ENCODE results near the gene GFOD2.

The GFOD2 gene

DNA sequence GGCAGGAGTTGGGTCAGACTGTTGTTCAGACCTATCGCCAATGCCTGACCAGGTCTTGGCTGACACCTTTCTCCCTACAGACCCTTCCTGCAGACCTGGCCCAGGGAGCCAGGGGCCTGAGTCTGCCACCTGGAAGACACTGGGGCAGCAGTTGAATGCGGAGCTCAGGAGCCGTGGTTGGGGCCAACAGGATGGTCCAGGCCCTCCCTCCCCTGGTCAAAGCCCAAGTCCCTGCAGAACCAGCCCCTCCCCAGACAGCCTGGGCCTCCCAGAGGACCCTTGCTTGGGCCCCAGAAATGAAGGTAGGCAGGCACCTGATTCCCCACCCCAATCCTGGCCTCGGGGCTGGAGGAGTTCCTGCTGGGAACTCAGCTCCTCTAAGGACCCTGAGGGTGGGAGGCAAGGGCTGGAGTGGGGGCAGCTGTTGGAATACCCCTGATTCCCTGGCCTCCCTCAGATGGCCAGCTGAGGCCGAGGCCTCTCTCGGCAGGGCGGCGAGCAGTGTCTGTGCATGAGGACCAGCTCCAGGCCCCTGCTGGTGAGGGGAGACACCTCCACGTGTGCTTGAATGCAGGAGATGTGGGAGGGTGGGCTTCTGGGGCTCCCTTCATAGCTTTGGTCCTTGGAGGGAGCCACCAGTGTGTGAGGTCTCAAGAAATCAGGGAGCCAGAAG, 62.6 kb downstream of the GFOD2 start:
- DNase-seq, result no peak

DNA sequence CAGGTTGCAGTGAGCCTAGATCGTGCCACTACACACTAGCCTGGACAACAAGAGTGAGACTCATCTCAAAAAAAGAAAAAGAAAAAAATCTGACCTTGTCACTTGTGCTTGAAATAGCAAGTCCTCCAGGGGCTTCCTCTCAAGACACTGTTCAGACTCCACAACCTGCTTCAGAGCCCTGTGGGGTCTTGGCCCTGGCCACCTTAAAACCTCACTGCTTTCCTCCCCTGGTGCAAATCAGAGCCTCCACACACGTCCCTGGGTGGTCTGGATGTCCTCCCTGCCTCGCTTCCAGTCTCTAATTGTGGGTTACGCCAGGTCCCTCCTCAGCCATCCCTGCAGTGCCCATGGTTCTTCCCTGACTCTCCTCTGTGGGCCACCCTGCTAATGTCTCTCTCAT, 63.8 kb downstream of the GFOD2 start:
- DNase-seq, result no peak

DNA sequence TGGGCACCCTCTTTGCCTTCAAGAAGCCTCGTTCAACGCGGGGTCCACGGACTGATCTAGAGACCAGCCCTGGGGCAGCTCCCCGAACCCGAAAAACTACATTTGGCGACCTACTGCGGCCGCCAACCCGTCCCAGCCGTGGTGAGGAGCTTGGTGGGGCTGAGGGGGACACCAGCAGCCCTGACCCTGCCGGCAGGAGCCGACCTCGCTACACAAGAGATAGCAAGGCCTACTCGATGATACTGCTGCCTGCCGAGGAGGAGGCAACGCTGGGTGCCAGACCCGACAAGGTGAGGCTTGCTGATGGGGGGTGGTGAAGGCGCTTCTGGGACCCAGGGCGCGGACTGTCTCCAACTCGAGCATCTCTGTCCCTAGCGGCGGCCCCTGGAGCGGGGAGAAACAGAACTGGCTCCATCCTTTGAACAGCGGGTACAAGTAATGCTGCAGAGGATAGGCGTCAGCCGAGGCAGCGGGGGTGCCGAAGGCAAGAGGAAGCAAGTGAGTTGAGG, 64.7 kb downstream of the GFOD2 start:
- no peak for DNase-seq

DNA sequence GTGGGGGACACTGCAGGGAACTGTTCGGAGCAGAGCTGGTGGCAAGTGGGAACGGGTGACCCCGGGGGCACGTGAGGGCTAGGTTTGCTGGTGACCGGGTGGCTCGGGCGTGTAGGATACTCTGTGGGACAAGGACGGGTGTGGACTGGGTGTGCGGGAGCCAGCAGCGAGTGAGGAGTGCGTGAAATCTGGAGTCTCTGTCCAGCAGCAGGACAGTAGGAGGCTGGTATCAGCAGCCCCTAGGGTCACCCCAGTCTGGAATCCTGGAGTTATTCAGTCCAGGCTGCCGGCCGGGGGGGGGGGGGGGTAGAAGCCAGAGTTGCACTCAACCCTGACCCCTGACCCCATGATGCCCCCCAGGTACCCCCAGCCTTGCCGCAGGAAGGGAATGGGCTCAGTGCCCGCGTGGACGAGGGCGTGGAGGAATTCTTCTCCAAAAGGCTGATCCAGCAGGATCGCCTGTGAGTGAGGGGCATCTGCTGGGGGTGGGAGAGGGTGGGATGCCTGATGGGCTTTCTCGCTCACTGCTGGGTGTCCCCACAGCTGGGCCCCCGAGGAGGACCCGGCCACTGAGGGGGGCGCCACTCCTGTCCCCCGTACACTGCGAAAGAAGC, 65.2 kb downstream of the GFOD2 start:
- DNase-seq, result no peak

DNA sequence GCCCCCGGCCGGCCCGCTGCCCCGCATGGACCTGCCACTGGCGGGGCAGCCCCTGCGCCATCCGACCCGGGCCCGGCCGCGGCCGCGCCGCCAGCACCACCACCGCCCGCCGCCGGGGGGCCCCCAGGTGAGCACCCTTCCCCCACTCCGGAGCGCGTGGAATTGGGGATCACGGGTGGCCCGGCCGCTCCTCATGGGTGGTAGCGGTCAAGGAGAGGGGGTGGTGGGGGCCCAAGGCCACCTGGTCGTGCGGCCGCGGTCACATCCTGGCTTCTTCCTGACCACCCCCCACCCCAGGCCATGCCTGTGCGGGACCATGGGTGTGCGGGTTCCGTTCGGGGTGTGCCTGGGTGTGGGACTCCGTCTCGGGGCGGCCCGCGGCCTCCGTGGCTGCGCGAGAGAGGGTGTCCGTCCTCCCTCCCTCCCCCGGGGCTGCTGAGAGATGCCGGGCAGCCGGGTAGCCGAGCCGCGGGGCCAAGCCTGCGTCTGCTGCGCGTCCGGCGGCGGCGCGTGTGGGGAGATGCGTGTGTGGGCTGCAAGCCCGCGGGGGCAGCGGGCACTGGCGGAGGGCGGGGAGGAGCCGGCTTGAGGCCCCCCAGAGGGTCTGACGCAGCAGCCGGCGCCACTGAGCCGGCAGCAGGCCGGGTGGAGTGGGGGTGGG, 65.9 kb downstream of the GFOD2 start:
- DNase-seq, result no peak

DNA sequence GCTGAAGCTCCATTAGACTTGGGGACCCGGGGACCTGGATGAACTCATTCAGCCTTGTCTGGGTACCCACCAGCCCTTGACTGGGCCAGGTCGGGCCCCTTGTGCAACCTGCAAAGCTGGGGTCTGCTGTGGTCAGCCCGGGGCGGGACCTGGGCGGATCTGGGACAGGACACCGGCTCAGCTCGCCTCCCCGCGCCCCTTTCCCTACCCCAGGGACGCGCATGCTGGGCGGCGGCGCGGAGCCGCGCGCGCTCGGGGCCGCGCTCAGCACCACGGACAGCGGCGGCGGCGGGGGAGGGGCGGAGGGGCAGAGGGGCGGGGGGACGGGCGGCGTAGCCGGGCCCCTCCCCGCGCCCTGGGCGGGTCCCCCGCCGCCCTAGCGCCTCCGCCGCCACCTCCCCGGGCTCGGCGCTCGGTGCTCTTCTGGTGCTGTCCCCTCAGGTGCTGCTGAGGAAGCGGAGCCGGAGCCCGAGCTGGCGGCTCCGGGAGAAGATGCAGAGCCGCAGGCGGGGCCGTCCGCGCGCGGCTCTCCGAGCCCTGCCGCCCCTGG, 66.5 kb downstream of the GFOD2 start:
- no peak for DNase-seq

DNA sequence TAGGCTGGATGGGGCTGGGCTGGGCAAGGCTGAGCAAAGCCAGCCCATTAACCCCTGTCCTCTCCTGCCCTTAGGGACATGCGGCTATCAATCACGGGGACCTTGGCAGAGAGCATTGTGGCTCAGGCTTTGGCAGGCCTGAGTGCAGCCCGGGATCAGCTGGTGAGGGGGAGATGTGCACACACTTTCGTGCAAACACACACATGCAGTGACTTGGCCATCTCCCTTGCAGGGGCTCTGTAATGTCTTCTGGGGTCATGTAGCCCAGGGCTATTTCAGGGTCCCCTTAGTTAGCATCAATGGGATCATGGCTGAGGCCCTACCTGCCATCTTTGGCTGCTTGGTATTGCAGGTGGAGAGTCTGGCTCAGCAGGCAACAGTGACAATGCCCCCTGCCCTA, 67.3 kb downstream of the GFOD2 start:
- DNase-seq, result no peak

DNA sequence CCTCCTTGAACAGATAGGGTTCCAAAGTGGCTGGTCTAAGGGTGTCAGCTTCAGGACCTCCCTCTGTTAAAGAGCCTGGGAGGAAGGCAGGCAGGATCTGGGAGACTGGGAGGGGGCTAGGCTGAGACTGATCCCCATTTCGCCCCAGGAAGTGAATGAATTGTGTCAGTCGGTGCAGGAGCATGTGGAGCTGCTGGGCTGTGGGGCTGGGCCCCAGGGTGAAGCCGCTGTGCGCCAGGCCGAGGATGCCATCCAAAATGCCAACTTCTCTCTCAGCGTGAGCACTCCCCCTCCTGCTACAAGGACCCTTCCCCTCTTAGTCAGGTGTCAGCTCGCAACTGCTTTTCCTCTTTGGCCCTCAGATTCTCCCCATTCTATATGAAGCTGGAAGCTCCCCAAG, 68.1 kb downstream of the GFOD2 start:
- no peak for DNase-seq

DNA sequence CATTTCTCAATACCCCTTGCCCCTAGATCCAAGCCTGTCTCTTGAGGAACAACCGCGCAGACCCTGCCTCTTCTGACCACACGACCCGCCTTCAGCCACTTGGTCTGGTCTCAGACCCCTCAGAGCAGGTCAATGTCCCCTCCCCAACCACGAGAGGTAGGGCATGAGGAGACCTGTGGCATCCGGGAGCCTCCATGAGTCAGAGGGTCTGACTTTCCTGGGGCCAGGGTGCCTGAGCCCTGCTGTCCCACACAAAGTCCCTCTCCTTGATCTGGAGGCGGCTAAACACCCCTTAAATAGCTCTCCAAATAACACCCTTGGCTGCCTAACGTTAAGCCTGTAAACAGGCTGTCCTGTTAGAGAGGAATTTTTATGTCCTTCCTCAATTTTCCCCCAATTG, 69.1 kb downstream of the GFOD2 start:
- DNase-seq, result no peak

DNA sequence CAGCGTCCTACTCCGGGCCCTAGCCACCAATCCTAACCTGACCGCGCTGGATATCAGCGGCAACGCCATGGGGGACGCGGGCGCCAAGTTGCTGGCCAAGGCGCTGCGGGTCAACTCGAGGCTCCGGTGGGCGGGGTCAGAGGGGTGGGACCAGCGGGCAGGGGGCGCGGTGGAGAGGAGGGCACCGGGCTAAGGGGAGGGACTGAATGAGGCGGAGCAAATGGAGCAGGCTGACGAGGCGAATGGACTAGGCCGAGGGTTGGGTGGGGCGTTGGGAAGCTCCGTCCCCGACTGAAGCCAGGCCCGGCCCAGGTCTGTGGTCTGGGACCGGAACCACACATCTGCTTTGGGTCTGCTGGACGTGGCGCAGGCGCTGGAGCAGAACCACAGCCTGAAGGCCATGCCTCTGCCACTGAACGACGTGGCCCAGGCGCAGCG, 69.6 kb downstream of the GFOD2 start:
- no peak for DNase-seq

DNA sequence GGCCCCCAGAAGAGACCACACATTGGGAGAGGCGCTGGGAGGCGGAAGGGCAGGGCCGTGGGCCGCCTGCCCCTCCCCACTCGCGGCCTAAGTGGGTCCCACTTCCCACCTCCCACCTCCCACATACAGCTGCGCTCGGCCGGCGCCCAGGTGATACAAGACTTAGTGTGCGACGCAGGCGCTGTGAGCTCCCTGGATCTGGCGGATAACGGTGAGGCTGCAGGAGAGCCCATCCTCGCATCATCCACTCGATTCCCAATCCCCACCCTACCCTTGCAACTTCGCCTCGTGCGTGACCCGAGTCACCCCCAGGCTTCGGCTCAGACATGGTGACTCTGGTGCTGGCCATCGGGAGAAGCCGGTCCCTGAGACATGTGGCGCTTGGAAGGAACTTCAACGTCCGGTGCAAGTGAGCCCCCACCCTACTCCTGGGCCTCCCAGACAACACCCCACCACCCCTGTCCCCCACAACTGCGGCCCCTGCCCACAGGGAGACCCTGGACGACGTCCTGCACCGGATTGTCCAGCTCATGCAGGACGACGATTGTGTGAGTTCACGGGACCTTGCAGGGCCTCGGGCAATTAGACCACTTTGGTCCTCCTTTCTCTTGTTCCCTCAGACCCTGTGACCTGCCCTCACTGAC, 70.2 kb downstream of the GFOD2 start:
- DNase-seq, result no peak

DNA sequence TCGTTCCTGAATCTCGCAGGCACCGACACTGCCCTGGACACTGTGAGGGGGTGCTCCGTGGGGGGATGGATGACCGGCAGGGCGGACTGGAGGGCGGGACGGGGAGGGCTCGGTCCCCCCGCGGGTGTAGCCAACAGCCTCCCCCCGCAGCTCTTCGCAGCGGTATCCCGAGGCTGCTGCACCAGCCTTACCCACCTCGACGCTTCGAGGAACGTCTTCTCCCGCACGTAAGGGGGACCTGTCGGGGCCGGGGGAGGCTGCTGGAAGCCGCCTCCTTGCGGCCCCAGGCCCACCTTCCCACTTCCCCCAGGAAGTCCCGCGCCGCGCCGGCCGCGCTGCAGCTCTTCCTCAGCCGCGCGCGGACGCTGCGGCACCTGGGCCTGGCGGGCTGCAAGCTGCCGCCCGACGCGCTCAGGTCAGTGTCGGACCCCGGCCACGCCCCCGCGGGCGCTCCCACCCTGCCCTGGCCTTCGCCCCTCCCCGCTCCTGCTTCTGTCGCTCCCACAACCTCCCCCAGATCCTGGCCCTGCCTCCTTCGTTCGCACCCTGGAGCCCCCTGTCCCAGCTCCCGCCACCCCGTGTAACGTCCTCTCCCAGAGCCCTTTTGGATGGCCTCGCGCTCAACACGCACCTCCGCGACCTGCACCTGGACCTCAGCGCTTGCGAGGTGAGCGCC, 70.9 kb downstream of the GFOD2 start:
- no peak for DNase-seq

DNA sequence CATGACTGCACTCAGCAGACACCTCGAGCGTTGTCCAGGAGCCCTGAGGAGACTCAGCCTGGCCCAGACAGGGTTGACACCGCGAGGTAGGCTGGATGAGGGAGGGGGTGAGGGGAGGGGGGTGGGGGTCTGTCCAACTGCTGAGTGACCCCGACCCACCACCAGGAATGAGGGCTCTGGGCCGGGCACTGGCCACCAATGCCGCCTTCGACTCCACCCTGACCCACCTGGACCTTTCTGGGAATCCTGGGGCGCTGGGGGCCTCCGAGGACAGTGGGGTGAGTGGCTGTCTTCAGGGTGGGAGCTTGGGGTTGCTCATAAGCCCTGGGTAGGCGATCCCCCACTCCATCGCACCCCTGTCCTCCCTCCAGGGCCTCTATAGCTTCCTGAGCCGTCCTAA, 71.4 kb downstream of the GFOD2 start:
- DNase-seq, result no peak

DNA sequence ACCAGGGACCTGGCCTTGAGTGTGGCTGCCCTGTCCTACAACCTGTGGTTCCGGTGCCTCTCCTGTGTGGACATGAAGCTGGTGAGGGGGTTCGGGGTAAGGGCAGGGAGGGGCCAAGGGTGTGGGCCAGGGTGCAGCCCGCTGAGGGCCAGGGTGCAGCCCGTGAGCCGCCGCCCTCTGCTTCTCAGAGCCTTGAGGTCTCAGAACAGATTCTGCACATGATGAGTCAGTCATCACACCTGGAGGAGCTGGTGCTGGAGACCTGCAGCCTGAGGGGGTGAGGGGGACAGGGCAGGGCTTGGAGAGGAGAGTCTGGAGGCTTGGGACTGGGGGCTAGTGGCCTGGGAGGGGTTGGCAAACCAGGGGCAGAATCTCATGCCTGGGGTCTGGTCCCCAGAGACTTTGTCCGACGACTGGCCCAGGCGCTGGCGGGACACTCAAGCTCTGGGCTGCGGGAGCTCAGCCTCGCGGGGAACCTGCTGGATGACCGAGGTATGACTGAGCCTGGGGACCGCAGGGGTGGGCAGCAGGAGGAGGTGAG, 71.9 kb downstream of the GFOD2 start:
- no peak for DNase-seq

DNA sequence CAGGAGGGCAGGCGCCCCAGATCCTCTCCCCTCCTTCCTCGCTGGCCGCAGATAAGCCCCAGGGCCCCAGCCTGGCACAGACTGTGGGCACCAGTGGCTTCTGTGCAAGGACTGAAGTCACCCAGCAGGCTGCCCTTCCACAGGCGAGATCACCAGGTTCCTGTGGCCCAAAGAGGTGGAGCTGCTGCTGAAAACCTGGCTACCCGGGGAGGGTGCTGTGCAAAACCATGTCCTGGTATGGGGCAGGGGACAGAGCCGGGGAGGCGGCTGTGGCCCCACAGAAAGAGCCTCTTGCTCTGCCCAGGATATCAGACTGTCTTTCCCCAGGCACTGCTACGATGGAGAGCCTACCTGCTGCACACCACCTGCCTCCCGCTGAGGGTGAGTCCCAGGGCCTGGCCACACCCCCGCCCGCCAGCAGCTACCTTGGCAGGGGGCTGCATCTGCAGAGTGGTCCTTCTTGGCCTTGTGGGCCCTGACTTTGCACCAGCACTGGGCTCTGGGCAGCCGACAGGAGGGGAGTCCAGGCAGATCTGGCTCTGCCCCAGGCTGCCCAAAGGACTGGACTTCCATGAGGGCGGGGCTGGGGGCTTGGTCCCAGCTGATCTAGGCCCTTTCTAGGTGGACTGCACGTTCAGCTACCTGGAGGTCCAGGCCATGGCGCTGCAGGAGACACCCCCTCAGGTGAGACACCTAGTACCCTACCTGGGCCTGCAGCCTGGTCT, 73.6 kb downstream of the GFOD2 start:
- DNase-seq, result no peak

DNA sequence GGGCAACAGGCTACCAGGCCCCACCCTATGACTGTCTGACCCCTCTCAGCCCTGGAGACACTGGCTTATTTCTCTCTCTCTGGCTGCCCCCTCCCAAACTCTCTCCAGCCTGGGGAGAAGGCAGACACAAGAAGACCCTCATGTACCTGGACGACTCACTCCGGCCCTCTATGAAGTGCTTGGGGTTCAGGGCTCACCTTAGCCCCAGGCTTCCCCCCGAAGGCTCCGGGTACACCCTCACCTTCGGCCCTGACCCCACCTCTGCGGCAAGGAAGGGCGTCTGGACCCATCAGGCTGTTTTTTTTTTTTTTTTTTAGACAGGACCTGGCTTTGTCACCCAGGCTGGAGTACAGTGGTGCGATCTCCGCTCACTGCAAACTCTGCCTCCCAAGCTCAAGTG, 75.1 kb downstream of the GFOD2 start:
- DNase-seq, result no peak

DNA sequence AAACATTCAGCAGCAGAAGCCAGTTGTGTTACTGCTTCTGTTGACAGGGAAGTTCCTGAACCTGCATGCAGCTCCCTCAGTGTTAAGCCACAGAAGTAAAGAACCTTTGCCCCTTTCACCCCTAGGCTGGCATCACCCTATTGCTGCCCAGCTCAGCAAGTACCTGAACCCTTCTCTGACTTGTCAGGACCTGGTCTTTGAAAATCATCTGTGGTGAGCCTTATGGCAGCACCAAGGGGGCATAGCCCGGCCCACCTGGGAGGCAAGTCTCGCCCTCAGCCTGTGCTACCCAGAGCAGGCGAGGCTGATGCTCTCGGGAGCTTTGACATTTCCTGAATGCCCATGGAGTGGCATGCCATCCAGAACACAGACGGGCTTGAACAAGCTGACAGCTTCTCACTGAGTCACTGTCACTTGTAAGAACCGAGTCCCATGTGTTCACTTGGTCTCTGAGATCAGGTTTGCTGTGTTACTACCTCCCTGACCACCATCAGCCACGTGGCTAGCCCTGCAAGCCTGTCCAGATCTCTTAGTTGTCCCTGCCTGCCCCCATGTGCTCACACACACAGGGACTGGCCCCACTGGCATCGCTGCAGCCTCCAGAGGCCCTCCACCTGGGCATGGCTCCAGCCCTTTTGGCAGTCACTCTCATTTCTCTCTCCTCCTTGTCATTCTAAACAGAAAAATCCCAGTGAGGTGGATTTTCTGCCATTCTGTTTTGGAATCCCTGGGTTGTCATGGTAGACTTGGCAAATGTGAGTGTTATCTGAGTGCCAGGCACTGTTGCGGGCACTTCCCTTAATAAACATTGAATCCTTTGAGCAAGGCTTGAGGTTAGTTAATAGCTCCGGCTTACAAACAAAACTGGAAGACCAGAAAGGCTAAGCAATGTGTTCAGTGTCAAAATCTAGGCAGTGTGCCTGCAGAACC, 77.1 kb downstream of the GFOD2 start:
- no peak for DNase-seq

DNA sequence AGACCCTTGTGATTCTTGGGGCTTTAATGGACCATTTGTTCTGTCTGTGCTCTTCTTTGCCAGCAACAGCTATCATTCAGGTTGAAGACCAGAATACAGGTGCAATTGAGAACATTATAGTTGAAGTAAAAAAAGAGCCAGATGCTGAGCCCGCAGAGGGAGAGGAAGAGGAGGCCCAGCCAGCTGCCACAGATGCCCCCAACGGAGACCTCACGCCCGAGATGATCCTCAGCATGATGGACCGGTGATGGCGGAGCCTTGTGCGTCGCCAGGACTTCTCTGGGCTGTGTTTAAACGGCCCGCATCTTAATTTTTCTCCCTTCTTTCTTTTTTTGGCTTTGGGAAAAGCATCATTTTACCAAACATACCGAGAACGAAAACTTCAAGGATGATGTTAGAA, 81.5 kb downstream of the GFOD2 start:
- DNase-seq, result no peak

DNA sequence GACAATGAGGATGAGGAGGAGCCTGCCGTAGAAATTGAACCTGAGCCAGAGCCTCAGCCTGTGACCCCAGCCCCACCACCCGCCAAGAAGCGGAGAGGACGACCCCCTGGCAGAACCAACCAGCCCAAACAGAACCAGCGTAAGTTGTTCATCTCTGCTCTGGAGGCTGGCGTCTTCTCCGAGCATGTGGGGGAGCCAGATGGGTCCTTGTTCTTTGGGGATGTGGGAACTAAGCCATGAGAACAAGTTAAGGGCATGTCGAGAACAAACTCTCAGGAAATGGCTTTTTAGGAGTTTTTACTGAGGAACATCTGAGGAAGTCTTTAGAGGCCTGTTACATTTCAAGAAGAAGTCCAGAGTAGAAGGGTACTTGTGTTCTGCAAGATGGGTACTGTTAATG, 82.4 kb downstream of the GFOD2 start:
- DNase-seq, result no peak

DNA sequence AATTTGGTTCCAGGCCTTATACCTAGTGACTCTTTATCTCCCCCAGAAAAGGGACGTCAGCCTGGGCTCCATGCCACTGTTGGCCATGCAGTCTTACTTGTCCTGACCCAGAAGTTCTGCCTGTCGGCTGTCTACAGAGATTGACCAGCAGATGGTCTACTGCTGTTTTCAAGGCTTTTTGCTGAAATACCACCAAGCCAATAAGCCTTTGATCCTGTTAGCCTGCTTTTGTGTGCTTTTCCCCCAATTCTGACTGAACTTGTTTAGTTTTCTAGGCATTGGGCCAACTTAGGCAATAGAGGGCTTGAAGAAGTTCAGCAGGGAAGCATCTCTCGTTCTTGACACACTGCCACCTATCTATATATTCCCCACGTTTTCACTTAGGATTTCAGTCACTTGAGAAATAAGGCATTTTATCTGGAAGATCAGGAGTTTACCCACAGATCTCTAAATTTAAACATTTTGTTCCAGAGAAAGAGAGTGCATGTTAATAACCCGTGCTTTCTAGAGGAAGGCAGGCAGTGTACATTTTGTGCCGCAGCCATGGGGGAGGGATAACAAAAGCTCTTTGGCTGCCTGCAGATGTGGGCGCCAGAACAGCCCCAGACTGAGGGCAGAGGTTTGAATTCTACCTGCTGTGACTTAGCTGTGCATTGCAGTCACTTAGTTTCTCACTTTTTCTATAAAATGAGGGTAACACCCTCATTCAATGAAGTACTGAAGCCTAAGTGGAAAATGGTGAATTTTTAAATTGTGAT, 86.5 kb downstream of the GFOD2 start:
- no peak for DNase-seq

All from T1000 (cell line).